GOT3 (cell line): Measurements from ENCODE around the gene ZIC5.

Experiments
- DNase-seq: peaks from one replicate; lab custom pipeline; 2025; ENCODE audit warnings: mixed read lengths; lab: John Stamatoyannopoulos, UW

Gene ZIC5

DNA sequence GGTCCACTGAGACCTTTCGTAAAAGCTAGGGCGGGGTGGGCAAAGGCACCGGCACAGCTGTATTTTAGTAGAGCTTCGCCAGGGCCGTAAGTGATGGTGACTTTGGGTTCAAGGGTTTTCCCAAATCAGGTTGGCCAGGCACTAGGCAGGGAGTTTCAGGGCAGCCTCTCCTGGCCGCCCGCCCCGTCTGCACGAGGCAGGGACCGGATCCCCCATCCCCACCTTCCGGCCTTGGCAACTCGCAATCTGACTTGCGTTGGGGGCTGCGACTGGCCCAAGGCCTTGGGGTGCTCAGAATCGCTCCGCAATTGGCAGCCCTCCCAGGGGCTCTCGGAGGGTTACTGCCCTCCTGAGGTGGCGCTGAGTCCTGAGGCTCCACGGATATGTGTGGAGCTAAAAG, 4.1 kb upstream of the ZIC5 start:
- DNase-seq = no peak

DNA sequence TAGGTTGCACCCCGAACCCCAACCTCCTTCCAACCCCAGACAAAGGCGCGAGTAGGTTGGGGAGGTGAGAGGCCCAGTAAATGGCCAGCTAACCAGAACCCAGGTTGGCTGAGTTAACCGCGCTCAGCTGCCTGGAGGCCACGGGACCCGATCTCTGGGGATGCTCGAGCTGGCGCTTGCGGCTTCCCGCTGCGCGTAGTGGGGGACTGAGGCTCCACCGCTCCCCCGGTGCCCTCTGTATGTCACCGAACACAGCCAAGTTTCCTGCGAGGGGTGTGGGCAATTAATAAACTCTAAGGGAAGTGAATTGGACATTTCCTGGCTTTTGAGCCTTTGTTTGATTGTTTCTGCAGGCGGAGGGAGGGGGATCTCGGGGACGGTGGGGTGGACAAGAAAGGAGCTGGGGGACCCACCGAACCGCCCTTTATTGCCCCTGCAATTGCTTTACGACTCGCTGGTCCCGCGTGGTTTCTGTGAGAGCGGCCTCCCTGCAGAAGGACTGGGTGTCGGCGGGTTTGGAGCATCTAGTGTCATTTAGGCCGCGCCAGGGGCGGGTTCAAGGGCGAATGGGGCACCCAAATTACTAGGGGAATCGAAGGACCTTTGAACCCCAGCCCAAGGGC, 3.5 kb upstream of the ZIC5 start:
- DNase-seq = no peak

DNA sequence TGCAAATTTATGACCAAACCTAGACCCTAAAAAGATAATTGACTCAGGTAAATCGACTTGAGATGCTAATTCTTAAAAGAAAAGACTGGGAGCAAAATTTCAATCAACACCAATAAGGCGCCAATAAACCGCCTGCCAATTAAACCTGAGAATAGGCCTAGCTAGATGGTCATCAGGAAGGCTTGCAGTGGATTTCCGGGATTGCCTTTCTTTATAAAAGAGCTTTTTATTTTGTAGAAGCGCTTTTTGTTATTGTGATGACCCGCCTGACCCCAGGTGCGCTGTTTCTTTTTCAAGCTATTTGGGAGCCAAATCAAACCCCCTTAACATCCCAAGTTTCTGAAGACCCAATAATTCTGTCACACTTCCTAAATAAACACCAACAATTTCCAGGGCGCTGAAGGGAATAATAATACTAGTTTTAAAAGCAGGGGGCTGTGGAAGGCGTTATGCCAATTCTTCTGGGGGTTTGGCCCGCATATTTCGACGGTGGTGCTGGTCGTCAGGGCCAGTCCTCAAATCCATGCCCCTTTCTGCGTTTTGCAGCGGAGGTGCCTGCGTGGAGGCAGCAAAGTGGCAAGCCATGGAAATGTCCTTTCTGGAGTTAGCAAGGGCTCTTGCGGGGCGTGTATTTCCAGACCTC, 2.9 kb upstream of the ZIC5 start:
- DNase-seq = no peak

DNA sequence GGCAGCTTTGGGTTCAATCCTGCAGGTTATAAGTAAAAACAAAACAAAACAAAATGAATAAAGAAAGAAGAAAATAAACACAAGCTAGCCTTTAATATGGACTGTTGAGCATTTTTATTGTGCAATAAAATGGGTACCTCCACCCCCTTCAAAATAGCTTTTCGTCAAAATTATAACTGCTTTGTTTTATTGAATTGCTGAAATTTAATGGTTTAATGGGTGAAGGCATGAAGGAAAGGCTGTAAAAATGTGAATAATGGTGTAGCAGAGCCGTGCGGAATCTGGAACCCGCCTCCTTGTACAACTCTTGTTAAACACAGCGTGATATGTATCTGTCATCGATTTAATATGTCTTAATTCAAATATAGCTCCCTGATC, 2.2 kb upstream of the ZIC5 start:
- DNase-seq = no peak

DNA sequence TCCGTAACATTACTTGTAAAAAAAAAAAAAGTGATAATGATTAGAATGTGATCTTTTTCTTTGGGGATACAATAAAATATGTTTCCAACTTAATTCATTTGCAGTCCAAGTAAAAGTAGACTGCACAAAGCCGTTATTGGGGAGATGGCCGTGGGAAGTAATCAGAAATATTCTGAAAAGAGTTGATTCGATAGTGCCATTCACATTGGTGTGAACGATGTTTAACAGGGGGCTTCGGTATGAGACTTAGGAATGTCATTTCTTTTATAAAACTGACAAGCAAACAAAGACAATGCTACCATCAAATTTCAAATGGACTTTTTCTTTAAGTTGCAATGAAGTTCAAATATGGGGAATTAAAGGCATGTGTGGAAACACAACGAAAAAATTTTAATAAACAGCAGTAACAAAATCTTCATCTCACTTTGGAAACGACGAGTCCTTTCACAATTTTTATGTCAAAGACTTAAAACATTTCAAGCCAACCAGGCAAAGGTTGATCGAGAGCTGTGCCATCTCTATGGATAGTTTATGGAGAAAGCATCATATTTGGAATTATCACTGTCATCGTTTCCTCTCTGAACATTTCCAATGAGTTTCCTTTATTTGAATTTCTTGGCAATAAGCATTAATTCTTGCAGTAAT, 1.7 kb upstream of the ZIC5 start:
- DNase-seq = no peak

DNA sequence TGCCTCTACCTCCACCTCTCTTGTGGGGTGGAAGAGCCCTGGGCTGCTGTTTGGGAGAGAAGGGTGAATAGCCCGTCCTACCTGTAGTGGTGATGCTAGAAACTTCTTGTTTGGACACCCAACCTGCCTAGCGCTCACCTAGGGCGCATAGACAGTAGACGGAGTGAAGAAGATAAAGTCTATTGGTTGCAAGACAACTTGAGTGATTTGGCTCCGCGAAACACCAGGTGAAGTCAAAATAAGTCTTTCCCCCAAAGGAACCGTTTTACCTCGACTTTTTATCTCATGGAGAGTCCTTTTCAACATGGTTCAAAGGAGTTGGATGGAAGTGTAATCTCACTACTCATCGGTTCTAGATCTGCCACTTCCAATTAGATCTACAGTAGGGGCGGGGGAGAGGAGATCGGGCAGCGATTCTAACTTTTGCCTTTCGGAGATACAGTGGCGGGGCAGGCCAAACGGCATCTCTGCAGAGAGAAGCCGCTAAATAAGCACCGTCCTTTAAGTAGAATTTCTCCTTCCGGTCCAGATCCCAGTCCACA, 694 bp upstream of the ZIC5 start:
- DNase-seq = no peak

DNA sequence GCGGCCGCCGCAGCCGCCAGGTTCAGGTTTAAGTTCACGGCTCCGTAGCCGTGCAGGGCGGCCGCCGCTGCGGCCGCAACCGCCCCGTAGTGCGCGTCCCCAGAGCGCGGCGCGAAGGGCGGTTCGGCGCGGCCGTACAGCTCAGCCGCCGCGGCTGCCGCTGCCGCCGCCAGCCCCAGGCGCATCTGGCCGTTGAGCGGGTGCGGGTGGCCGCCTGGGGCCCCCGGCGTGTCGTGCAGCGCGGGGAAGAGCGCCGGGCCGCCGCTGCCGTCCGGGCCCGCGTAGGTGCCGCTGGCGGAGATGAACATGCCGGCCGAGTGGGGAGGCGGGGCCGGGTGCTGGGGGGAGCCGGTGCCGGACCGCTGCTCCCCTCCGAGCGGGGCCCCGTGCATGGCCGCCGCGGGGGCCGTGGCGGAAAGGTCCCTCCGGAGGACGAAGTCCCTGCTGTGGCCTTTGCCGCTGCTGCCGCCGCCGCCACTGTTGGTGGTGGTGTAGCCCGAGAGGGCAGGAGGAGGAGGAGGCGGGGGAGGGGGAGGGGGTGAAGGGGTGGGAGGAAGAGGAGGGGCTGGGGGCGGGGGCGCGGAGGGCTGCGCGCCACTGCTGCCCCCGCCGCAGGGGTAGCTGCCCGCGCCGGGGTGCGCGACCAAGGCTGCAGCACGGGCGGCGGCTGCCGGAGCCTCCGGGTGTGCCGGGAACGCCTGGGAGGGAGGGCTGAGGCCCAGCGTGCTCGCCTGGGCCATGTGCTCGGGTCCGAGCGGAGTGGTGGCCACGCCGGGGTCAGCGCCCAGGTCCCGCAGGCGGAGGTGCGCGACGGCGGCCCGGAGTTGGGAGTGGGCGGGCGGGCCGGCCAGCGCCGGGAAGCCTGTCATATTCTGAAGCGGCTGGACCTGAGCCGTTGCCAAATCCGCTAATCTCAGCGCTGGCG, 654 bp downstream of the ZIC5 start:
- no peak for DNase-seq

DNA sequence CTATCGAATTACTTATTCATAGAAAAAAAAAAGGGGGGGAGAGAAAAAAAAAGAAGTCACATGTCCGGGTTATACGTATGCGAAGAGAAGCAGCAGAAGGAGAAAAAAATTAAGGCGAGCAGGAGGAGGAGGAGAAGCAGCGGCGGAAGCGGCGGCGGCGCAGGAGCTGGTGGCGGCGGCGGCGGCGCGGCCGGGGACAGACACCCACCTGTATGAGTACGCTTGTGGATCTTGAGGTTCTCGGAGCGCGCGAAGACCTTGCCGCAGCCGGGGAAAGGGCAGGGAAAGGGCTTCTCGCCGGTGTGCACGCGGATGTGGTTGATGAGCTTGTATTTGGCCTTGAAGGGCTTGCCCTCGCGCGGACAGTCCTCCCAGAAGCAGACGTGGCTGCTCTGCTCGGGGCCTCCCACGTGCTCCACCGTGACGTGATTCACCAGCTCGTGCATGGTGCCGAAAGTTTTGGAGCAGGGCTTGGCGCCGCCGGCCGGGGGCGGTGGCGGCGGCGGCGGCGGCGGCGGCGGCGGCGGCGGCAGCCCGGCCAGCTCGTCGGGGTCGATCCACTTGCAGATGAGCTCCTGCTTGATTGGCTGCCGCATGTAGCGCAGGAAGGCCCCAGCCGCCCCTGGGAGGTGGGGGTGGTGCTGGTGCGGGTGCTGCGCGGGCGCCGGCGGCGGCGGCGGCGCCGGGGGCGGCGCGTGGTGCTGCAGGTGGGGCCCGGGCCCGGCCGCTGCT, 1.5 kb downstream of the ZIC5 start:
- no peak for DNase-seq

DNA sequence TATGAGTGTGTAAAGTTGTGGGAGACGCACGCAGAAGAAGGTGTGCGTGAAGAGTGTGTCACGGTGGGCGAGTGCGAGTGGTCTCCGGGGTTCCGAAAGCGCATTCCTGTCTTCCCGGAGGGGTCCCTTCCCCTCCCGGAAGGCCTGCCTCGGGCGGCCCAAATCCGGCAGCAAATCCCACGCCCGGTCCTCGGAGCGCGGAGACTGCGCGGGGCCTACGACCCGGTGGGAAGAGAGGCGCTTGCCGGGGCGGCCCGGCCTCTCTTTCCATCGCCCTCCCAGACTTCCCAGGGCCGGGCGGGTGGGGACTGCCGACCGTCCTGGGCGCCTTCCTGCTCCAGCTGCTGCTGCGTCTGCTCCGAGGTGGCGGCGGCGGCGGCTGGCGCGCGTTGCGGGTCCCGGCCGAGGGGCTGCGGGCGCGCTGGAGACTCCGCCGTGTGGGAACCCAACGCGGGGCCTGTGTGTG, 2.1 kb downstream of the ZIC5 start:
- no peak for DNase-seq

DNA sequence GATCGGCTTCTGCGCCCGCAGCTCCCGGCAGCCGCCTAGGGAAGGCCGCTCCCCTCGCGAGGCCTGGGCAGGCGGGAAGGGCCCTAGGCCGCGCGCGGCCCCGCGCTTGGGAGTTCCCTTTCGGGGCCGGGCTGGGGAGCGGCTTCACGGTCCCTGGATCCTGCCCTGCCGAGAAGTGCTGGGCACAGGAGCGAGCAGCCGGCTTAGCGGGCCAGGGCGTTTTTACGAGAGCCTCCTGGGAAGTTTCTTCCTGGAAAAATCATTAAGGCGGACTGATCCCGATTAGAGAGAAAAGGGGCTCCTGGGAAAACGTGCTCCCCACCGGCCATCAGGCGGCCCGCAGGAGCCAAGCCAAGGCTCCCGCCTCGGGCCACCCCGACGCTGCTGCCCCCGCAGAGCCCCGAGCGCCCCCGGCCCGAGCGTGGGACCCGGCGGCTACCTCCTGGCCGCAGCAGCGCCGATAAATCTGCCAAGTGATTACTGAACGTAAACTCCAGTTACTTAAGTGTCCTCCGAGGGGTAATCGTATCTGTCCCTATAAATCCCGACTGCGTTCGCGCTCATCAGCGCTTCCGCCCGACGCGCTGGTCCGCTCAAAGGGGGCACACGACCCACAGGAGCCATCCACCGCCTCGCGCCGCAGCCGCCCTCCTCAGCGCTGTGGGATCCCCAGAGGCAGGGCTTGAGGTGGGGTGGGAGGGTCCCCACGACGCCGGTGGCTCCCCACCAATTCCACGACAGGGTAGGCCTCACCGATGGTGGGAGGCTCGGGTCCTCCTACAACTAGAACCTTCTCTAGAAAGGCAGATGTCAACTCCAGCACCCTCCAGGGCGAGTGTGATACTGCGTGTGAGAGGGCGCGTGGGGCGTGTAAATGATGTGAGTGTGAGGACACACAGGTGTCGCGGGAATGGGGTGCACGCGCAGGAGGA, 2.8 kb downstream of the ZIC5 start:
- no peak for DNase-seq

DNA sequence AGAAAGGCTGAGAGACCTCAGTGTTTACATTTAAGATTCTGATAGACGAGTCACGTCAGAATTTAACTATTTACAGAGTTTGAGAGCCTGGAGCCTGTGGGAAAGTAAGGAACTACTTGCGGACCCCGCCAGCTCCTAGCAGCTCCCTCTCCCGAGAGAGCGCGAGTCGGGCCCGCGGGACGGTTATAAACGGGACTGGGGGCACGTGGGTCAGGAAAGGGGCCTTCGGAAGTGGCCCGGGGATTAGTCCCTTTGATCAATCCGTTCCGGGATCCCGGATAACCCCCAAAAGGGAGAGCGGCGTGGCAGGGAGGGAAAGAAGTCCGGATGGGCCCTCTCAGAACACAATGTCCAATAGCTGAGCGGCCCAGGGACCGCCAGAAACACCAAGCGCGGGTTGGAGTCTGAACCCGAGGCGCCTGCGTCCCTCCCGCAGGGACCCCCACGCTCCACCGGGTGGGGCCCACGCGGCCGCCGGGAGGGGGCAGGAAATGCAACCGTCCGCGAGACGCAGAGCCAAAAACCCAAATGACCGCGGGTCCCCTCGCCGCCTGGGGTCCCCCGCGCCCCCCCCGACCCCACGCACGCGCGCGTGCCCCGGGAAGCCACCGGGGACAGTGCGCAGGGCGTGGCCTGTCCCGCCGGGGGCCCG, 3.6 kb downstream of the ZIC5 start:
- DNase-seq = no peak

DNA sequence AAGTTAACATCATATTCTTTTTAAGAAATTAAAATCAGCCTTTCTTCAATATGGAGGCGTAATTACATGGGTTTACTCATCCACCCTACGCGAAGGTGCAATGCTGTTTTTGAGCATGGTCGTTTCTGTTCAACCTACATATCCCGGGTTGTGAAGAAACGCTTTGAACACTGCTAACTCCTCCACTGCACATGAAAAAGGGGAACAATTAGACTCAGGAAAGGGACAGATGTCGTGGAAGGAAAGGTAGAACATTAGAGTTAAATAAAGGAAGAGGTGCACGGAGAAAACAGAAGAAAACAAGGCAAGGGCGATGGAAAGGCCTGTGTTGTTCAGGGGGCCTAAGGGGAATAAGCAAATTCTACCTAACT, 4.1 kb downstream of the ZIC5 start:
- no peak for DNase-seq

DNA sequence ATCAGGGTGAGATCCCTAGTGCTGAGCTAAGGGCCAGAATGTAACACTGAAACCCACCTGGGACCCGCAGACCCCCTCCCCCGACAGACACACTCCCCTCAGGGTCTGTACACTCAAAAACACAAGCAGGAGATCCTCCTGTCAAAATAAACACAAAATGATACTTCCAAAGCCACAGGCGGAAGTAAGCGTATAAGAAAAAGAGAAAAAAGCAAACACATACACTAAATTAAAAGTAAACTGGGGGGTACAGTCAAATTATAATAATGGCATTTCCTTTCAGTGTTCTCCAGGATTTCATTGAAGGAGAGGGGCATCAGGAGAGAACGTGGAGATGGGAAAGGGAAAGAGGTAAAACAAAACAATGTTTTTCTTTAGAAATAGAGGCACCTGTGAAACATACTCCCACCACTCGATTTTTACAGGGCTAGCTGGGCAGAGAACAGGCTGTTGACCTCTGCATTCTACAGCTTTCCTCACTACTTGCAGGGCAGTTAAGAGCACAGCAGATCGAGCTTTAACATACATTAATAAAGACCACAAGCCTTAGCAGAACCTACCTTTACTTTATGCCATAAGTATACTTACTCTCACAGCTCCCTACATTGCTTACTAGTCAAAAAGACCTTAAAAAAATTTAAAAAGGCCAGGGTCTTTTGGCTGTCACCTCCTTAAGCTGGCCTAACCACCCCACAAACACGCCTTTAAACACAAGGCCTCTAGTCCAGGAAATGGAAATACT, 5.3 kb downstream of the ZIC5 start:
- DNase-seq = no peak

DNA sequence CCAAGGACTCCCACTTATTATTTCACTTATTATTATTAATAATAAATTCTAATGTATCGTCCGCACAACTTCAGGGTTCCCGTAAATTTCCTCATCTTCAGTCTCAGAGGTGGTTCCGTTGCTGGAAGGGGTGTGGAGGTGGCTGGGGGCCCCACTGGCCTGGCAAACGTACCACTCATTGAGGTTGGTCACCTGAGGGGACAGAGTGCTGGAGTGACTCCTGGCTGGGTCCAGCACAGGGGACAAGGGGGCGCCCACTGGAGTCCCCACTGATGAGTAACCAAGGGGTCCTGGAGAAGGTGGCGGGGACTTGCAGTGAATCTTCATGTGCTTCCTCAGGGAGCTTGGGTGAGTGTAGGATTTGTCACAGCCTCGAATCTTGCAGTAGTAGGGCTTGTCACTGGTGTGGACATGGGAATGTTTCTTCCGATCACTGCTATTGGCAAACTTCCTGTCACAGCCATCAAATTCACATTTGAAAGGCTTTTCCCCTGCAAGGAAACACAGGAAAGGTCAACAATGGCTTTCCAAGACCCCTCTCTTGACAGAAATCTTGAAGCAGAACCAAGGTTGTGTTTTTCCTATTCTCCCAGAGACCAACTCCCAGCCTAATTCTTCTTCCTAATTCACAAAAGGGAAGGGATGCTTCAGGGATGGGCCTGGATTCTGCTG, 6.1 kb downstream of the ZIC5 start:
- DNase-seq = no peak

DNA sequence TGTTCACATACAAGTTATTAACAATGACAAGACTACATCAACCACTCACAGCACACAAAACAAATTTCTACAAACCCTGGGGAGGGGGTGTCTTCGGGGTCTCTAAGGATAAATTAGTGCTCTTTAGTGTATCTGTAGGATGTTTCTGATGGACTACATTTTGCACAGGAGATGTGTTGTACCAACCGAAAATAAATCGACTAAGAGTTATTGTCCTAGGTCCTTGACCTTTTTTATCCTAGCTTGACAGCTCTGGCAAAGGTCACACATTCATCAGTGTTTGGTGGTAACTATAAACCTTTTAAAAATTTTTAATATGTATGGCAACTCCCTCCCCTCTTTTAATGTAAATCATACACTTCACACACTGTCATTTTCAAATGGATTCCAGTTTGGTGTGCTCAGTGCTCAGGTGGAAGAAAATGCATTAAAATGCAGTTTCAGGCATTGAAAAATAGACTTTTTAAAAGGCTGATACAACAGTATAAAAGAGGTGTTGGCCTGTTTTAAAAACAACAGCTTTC, 7.7 kb downstream of the ZIC5 start:
- DNase-seq = no peak

DNA sequence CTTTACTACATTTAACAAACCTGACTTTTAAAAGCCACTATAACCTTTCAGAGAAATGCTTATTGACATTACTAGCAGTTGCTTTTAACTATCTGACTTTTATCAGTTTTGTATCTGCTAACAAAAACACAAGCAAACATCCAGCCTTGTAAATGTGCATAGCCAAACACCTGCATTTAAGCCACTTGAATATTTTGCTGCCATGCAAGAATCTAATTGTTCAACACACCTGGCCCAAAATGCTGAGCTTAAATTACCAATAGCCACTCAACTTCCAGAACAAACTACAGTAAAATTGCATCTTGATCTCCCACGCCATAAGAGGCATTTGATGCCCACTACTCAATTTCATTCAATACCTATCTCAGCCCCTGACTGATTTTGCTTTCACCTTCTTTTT, 9.3 kb downstream of the ZIC5 start:
- no peak for DNase-seq

DNA sequence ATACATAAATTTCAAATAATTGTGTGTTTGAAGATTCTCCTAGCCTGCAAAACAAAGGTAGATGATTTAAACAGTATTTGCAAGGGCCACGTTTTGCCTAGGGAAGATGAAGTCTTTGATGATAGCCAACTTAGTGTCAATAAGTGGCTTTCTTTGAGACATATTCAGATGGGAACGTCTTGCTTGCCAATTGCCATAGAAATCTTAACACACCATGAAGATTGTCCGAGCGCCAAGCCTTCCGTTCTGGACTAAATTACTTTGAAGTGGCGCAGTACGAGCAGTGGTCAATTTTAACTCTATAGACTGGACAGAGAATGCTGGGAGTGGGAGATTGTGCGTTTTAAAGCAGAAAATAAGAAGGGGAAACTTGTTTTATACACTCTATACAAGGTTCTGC, 9.9 kb downstream of the ZIC5 start:
- no peak for DNase-seq

DNA sequence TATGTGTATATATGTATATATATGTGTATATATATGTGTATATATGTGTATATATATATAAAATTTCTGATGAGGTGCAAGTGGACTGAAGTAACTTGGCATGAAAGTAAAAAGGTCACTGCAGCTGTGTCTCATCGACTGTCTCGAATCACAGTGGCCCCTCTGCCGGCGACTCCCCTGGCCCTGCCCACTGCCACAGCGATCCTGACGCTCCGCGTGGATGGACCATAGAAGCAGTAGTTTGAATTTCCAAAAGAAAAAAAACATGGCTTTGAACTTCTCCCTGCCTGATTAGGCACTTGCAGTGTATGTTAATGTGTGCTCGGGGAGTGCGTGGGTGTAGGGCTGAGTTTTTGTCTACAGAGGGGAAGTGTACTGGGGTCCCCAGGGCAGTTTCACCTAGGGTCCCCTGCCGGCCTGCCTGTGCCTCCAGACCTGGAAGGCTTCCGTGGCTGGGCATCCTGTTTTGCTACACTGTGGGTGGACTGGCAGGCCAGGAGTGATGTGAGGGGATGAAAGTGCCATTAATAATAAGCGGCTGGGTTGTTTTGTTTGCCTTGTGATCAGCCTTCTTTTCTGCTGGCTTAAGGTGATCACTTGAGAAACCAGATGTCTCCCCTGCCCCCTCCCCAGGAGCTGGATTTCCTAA, 10.8 kb downstream of the ZIC5 start:
- no peak for DNase-seq
